KMS-11 (cell line): ENCODE data around the gene HIVEP1.
A peak's percentile ranks its signal among the peaks of the same experiment; 100 is the strongest.

Experiments used
- H2AFZ ChIP-seq: fragments of 200-600 bp; sonication (generic); 2 replicates; pipeline ENCODE4 v1.6.1; 2016; ENCODE audit warnings: antibody characterized with exemption, mixed run types, low read depth
- H3K27ac ChIP-seq: fragments of 200-600 bp; sonication (generic); 2 replicates; pipeline ENCODE4 v1.6.1; 2016; ENCODE audit warnings: mild to moderate bottlenecking, mixed run types
- H3K27me3 ChIP-seq: fragments of 200-600 bp; sonication (generic); 2 replicates; pipeline ENCODE4 v1.6.1; 2017; ENCODE audit warnings: mild to moderate bottlenecking, low read depth, mixed run types, moderate library complexity; ENCODE audit not compliant: insufficient read depth
- H3K36me3 ChIP-seq: fragments of 200-600 bp; sonication (generic); 2 replicates; pipeline ENCODE4 v1.6.1; 2017; ENCODE audit warnings: mild to moderate bottlenecking, mixed run types; ENCODE audit not compliant: insufficient read depth
- H3K4me1 ChIP-seq: fragments of 200-600 bp; sonication (generic); 2 replicates; pipeline ENCODE4 v1.6.1; 2016; ENCODE audit warnings: mild to moderate bottlenecking, low read depth, mixed run types; ENCODE audit not compliant: poor library complexity, severe bottlenecking
- H3K4me2 ChIP-seq: fragments of 200-600 bp; sonication (generic); 2 replicates; pipeline ENCODE4 v1.7.0; 2016; ENCODE audit warnings: mild to moderate bottlenecking, mixed run types
- H3K4me3 ChIP-seq: fragments of 200-600 bp; sonication (generic); IDR thresholded peaks from 2 replicates; pipeline ENCODE4 v1.6.1; 2017; ENCODE audit warnings: low read depth, low read length, mixed read lengths; ENCODE audit not compliant: insufficient read depth
- H3K79me2 ChIP-seq: fragments of 200-600 bp; sonication (generic); 2 replicates; pipeline ENCODE4 v1.6.1; 2016; ENCODE audit warnings: low read depth, mixed run types; ENCODE audit not compliant: insufficient read depth
- H3K9ac ChIP-seq: fragments of 200-600 bp; sonication (generic); 2 replicates; pipeline ENCODE4 v1.6.1; 2016; ENCODE audit warnings: mild to moderate bottlenecking, mixed run types
- H4K20me1 ChIP-seq: fragments of 200-600 bp; sonication (generic); 2 replicates; pipeline ENCODE4 v1.6.1; 2016; ENCODE audit warnings: mild to moderate bottlenecking, mixed run types; ENCODE audit not compliant: insufficient read depth
- CTCF ChIP-seq: fragments of 200-600 bp; sonication (generic); conservative IDR thresholded peaks from 2 replicates; pipeline ENCODE4 v1.6.1; 2017; ENCODE audit warnings: low read depth, mild to moderate bottlenecking, antibody characterized with exemption, low read length, moderate library complexity, mixed read lengths

The HIVEP1 gene

GRCh38 chr6:12110523-12111362 is 98.6 kb downstream of the HIVEP1 start:
- peaks cover 77% of the 10 kb centered on the region for H3K4me1 ChIP-seq
- H3K27ac ChIP-seq, result peak overlapping the region; percentile 57
- no peaks in the 10 kb centered on the region for H4K20me1 ChIP-seq
- no peak overlapping the region for H3K9ac ChIP-seq
- no peak overlapping the region for H3K4me3 ChIP-seq
- no peaks in the 10 kb centered on the region for H3K27me3 ChIP-seq
- peaks cover 40% of the 10 kb centered on the region; the same call in 1 of the 2 replicates for H3K79me2 ChIP-seq
- H2AFZ ChIP-seq, result no peak overlapping the region
- H3K36me3 ChIP-seq, result no peaks in the 10 kb centered on the region
- peak overlapping the region; percentile 38 for H3K4me2 ChIP-seq
- TF ChIP-seq CTCF, result no peak

GRCh38 chr6:12111363-12111670 is 99.2 kb downstream of the HIVEP1 start:
- TF ChIP-seq CTCF, result no peak
- Histone ChIP-seq H4K20me1 (no peaks in the 10 kb centered on the region), H3K9ac (no peak overlapping the region), H3K36me3 (no peaks in the 10 kb centered on the region), H3K4me1 (peaks cover 82% of the 10 kb centered on the region), H3K27ac (peak overlapping the region; percentile 57; the same call in 1 of the 2 replicates), H2AFZ (no peak overlapping the region), H3K4me2 (peak overlapping the region; percentile 38; the same call in 1 of the 2 replicates), H3K4me3 (no peak overlapping the region), H3K27me3 (no peaks in the 10 kb centered on the region), H3K79me2 (peaks cover 36% of the 10 kb centered on the region; the same call in 1 of the 2 replicates)

DNA sequence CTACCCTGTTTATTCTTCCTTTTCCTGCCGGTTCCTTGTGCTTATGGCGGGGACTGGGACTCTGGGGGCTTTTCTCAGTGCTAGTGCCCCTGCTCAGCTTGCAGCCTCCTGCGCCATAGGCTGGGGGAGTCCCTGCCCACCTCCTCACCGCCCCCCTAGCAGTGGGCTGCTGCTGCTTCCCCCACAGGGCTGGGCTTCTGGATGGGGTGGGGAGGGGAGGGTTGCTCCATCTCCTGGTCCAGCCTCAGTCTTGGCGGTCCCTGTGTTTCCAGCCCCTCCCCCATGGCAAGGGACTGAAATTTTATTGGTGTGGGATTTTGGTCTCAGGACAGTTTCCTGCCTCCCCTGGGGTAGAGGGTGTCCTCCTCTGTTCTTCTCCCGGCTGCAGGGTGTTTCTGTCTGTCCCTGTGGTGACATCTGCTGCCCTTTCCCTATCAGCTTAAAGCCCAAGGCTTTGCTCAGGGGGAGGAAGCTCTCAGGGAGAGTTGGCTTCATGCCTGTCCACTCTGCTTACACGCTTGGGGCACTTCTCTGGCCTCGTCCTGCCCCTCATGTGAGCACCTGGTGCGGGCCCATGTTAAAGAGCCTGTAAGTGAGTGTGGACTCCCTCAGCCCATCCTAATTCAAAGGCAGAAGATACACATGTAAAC is 100.6 kb downstream of the HIVEP1 start:
- Histone ChIP-seq H3K79me2 (peaks cover 22% of the 10 kb centered on the region; the same call in 1 of the 2 replicates), H3K9ac (no peak overlapping the region), H3K27me3 (no peaks in the 10 kb centered on the region), H3K4me3 (no peak overlapping the region), H3K4me1 (peaks cover 85% of the 10 kb centered on the region), H2AFZ (no peak overlapping the region), H3K4me2 (no peak overlapping the region), H4K20me1 (no peaks in the 10 kb centered on the region), H3K36me3 (no peaks in the 10 kb centered on the region), H3K27ac (no peak overlapping the region)
- TF ChIP-seq CTCF, result no peak

- H3K4me3 ChIP-seq, result no peak overlapping the region
- peaks cover 19% of the 10 kb centered on the region; the same call in 1 of the 2 replicates for H3K79me2 ChIP-seq
- H3K4me1 ChIP-seq, result peaks cover 90% of the 10 kb centered on the region
- no peak overlapping the region for H2AFZ ChIP-seq
- no peak overlapping the region for H3K4me2 ChIP-seq
- H3K9ac ChIP-seq, result no peak overlapping the region
- no peak overlapping the region for H3K27ac ChIP-seq
- no peaks in the 10 kb centered on the region for H4K20me1 ChIP-seq
- no peak for TF ChIP-seq CTCF
- H3K36me3 ChIP-seq, result no peaks in the 10 kb centered on the region
- H3K27me3 ChIP-seq, result no peaks in the 10 kb centered on the region
These were observed 101.1 kb downstream of the HIVEP1 start for GRCh38 chr6:12113190-12113577.
